ENCODE data around the gene TMPRSS2. TPM values are rescaled to one million over a fixed set of nuclear protein-coding genes. Genes with fewer than 3 reads are reported as not detected.
A peak's percentile ranks its signal among the peaks of the same experiment; 100 is the strongest.

Gene TMPRSS2
- total RNA-seq, 1 donor from 2014 or later: not detected

DNA sequence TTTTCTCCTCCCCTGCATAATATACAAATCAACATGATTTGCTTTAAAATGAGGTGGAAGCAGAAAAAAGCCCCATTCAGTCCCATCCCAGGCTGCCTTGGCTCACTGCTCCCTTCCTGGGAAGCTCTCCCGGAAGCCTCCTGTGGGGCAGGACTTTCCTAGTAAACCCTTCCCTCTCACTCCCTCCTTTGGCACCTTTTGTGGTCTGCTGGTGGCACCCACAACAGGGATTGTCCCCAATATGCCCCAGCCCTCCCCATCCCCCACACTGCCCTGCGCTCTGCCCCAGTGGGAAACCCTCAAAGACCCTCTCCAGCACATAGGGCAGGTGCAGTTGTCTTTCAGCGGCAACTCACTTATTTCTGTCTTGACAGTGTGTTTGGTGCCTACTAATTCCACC, 1.8 kb upstream of the TMPRSS2 start:
- Histone ChIP-seq H3K4me3 (no peak overlapping the region), H3K27me3 (ENCODE audit: low read depth) (peaks cover 94% of the 10 kb centered on the region)

DNA sequence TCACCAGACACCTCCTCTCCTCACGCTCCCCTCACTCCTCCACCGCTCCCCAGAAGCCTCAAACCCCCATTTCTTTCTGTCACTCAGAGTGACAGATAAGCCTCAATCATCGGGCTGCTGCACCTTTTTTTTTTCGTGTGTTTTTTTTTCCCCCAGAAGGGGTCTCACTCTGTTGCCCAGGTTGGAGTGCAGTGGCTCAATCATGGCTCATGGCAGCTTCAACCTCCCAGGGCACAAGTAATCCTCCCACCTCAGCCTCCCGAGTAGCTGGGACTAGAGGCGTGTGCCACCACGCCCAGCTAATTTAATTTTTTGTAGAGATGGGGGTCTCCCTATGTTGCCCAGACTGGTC, 1.2 kb upstream of the TMPRSS2 start:
- TF ChIP-seq, protein P1, sequence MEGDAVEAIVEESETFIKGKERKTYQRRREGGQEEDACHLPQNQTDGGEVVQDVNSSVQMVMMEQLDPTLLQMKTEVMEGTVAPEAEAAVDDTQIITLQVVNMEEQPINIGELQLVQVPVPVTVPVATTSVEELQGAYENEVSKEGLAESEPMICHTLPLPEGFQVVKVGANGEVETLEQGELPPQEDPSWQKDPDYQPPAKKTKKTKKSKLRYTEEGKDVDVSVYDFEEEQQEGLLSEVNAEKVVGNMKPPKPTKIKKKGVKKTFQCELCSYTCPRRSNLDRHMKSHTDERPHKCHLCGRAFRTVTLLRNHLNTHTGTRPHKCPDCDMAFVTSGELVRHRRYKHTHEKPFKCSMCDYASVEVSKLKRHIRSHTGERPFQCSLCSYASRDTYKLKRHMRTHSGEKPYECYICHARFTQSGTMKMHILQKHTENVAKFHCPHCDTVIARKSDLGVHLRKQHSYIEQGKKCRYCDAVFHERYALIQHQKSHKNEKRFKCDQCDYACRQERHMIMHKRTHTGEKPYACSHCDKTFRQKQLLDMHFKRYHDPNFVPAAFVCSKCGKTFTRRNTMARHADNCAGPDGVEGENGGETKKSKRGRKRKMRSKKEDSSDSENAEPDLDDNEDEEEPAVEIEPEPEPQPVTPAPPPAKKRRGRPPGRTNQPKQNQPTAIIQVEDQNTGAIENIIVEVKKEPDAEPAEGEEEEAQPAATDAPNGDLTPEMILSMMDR (IDR thresholded peaks at IDR 0.05; ENCODE audit: borderline replicate concordance): no peak
- Histone ChIP-seq H3K27ac (replicated peaks) (no peak overlapping the region), H3K4me3 (no peak overlapping the region), H3K4me1 (peaks cover 20% of the 10 kb centered on the region), H3K27me3 (ENCODE audit: low read depth) (peaks cover 99% of the 10 kb centered on the region), H3K36me3 (no peaks in the 10 kb centered on the region), H3K9me3 (replicated peaks) (no peaks in the 10 kb centered on the region)
- intact Hi-C loops (cut with micrococcal nuclease): no loop called here
- DNase-seq: no peak

More for the DNA sequence above, 1.8 kb upstream of the TMPRSS2 start:
- Histone ChIP-seq H3K27ac (replicated peaks) (no peak overlapping the region), H3K36me3 (no peaks in the 10 kb centered on the region), H3K9me3 (replicated peaks) (no peaks in the 10 kb centered on the region), H3K4me1 (peaks cover 20% of the 10 kb centered on the region)
- TF ChIP-seq, protein P1 (IDR thresholded peaks at IDR 0.05; ENCODE audit: borderline replicate concordance): no peak
- intact Hi-C loops (cut with micrococcal nuclease): no loop called here
- DNase-seq: no peak

DNA sequence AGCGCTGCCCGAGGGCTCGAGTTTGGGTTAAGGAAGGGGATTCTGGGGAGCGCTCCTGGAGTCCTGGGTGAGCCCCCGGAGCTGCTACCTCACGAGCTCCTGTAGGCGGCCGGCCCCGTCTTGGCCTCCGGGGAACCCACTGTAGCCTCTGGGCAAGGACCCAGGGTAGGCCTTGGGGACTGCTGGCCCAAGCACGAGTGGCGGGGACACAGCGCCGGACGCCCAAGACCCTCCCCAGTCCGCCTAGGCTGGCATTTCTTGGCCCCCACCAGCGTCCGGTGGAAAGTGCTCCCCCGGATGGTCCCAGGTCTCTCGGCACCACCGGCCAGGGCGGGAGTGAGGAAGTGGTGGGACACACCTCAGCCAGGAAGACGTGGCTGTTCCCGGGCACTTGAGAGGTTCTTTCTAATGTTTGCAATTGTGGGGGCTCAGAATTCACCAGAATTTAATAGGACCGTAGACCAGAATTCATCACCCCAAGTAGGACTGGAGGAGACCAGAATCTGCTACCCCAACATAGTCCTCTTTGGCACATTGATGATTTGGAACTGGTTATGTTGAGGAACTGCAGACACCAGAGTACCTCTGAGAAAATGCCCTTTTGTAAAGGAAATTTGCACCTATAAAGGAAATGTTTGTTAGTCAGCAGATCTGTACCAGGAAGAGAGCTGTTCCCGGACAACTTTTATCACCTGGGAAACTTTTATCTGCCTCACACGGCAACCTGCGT, 622 bp upstream of the TMPRSS2 start:
- TF ChIP-seq, protein P1 (IDR thresholded peaks at IDR 0.05; ENCODE audit: borderline replicate concordance): no peak
- peaks cover 20% of the 10 kb centered on the region for H3K4me1 ChIP-seq
- H3K9me3 ChIP-seq (replicated peaks): no peaks in the 10 kb centered on the region
- H3K36me3 ChIP-seq: no peaks in the 10 kb centered on the region
- H3K27me3 ChIP-seq (ENCODE audit: low read depth): peaks cover 98% of the 10 kb centered on the region
- H3K27ac ChIP-seq (replicated peaks): no peak overlapping the region
- intact Hi-C loops (cut with micrococcal nuclease): no loop called here
- H3K4me3 ChIP-seq: peak overlapping the region; percentile 56
- DNase-seq: no peak

DNA sequence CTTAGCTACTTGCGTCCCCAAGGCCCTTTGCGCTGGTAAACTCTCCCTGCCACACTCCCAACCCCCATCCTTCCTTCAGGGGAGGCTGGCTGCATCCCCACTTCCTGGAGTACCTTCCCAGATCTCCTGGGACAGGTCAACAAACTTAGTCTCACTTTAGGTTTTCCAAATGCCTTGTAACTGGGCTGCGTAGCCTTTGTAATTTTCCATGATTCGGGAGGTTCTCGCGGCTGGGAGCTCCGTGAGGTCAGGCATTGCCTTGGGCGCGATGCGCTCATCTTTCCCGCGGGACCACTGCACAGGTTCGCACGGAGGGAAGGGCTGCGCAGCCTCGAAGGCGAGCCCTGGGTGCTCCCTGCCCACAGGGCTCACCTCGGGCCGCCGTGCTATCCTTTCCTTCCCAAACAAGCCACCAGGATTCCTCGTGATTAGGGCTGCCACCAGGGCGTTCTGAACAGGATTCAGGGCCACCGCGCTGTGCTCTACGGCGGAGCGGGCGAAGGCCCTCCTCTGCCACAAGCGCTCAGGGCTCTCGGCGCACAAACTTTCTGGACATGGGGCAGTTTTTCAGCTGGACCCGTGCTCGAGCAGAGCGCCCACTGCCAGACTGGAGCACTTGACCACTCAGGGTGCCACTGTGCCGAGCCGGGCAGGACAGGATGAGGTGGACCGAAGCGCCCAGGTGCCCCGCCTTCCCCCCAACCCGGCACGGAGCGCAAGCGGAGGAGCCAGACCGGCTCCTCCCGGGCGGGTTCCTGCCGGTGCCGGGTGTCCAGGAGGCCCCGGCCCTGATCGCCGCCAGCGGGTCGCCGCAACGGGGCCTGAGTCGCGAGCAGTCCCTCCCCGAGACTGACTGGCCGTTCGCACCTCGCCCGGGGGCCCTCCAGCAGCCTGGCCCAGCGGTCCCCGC, 1.1 kb downstream of the TMPRSS2 start:
- TF ChIP-seq, protein P1 (IDR thresholded peaks at IDR 0.05; ENCODE audit: borderline replicate concordance): no peak
- Histone ChIP-seq H3K4me1 (peaks cover 20% of the 10 kb centered on the region), H3K9me3 (replicated peaks) (no peaks in the 10 kb centered on the region), H3K27ac (replicated peaks) (no peak overlapping the region), H3K27me3 (ENCODE audit: low read depth) (peaks cover 97% of the 10 kb centered on the region), H3K36me3 (no peaks in the 10 kb centered on the region), H3K4me3 (peak overlapping the region; percentile 56)
- DNase-seq: no peak
- intact Hi-C loops (cut with micrococcal nuclease): no loop called here

DNA sequence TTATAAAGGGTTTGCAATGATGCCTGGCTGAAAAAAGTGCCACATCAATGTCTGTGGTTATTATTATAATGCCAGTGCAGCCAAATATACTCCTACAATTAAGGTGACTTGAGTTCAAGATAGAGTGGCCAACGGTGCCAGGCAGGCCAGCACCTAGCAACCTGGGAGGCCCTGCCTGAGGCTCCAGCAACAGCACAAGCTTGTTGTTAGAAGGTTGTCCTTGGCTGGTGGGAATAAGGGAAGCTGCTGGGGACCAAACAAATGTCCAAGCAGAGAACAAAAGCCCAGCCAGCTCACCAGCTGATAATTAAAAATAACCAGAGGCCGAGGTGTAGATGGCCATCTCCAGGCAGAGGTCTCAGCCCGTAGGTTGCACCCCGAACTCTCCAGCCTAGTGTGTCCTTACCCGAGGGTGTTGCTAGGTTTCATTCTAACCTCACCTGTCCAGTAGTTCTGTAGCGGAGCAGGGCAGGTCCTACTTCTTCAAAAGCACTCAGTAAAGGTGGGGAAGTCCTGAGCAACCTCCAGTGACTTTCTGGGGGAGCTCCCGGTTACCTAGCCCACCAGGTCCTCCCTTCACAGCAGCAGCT, 1.9 kb downstream of the TMPRSS2 start:
- Histone ChIP-seq H3K27ac (replicated peaks) (no peak overlapping the region), H3K36me3 (no peaks in the 10 kb centered on the region), H3K27me3 (ENCODE audit: low read depth) (peaks cover 95% of the 10 kb centered on the region), H3K4me1 (peaks cover 20% of the 10 kb centered on the region), H3K9me3 (replicated peaks) (no peaks in the 10 kb centered on the region), H3K4me3 (no peak overlapping the region)
- TF ChIP-seq, protein P1 (IDR thresholded peaks at IDR 0.05; ENCODE audit: borderline replicate concordance): no peak
- no peak for DNase-seq
- intact Hi-C loops (cut with micrococcal nuclease): no loop called here

Data from left ventricle myocardium inferior (tissue), 1 donor.